HepG2 (cell line): ENCODE results near the gene DBN1. TPM values are rescaled to one million over a fixed set of nuclear protein-coding genes. Genes with fewer than 3 reads are reported as not detected.

Experiments used
- ATAC-seq: fragments of 200-7000 bp; cut with Tn5 transposase; 3 replicates; pipeline ENCODE4 v1.9.1; 2020; ENCODE audit warnings: mild to moderate bottlenecking, moderate library complexity
- BruUV-seq: library from RNA; stranded (reverse); fragments of 400-500 nt; replicated peaks from 2 replicates; lab custom pipeline; 2021; lab: Mats Ljungman, UMichigan
- CTCF ChIA-PET: fragments of 300-600 bp; formaldehyde crosslinking; extraction: SDS; loops from one replicate; lab custom pipeline; 2021; ENCODE audit warnings: low total read pairs, inconsistent platforms, low intra/inter-chr PET ratio; lab: Yijun Ruan, JAX
- POLR2A ChIA-PET: fragments of 350-600 bp; sonication (Branson Sonifier 250); formaldehyde crosslinking; loops from one replicate; lab custom pipeline; 2020; ENCODE audit warnings: antibody characterized with exemption, inconsistent platforms; lab: Yijun Ruan, JAX
- DNase-seq: peaks from one replicate; pipeline ENCODE4 v3.0.0-alpha.2; 2015; ENCODE audit warnings: low spot score
- FAIRE-seq: peaks from 3 replicates; lab custom pipeline; 2011; peaks lifted over from hg19 to GRCh38; lab: Jason Lieb, UNC
- H2AFZ ChIP-seq: one replicate; pipeline ENCODE4 v1.6.1; 2011; ENCODE audit warnings: low read length, inconsistent platforms
- H3K27ac ChIP-seq: fragments of 300-600 bp; 3 replicates; pipeline ENCODE4 v1.8.0; 2011; ENCODE audit warnings: mixed run types, mild to moderate bottlenecking, mixed read lengths, low read length, inconsistent platforms; ENCODE audit not compliant: insufficient read depth; ENCODE audit errors: extremely low read length
- H3K27me3 ChIP-seq, 2 experiments: fragments of 200-600 bp in 1 of 2; 2 replicates in 1 of 2; 3 replicates in 1 of 2; pipeline versions ENCODE4 v1.6.0 to v1.8.0; 2011; ENCODE audit warnings: low read length in 2 of 2, mild to moderate bottlenecking in 2 of 2, moderate library complexity in 2 of 2, inconsistent platforms in 1 of 2; ENCODE audit not compliant: insufficient read depth in 2 of 2, control insufficient read depth in 1 of 2
- H3K36me3 ChIP-seq, 2 experiments: fragments of 200-600 bp in 1 of 2; replicated peaks in 1 of 2; 2 replicates in 1 of 2; 3 replicates in 1 of 2; pipeline versions ENCODE4 v1.5.1 to v1.8.0; 2011; ENCODE audit warnings: low read length in 2 of 2, inconsistent platforms in 1 of 2; ENCODE audit not compliant: insufficient read depth in 2 of 2, control insufficient read depth in 1 of 2
- H3K4me1 ChIP-seq: 2 replicates; pipeline ENCODE4 v1.5.1; 2012; ENCODE audit warnings: low read length, inconsistent platforms; ENCODE audit not compliant: insufficient read depth
- H3K4me2 ChIP-seq: 2 replicates; pipeline ENCODE4 v1.6.0; 2011; ENCODE audit warnings: low read depth, low read length, inconsistent platforms
- H3K4me3 ChIP-seq, 3 experiments: fragments of 200-600 bp in 1 of 3; sonication (generic), shearing (Covaris generic) in 1 of 3; replicated peaks in 1 of 3; 2 replicates each; pipeline ENCODE4 v1.5.1; 2011 to 2016; ENCODE audit warnings: low read length in 3 of 3, inconsistent platforms in 2 of 3, low read depth in 2 of 3, mild to moderate bottlenecking in 2 of 3, control low read depth in 1 of 3, mixed read lengths in 1 of 3; ENCODE audit not compliant: insufficient read depth in 1 of 3
- H3K79me2 ChIP-seq: one replicate; pipeline ENCODE4 v1.6.1; 2011; ENCODE audit warnings: low read length, inconsistent platforms; ENCODE audit not compliant: insufficient read depth
- H3K9ac ChIP-seq: 2 replicates; pipeline ENCODE4 v1.6.0; 2011; ENCODE audit warnings: mild to moderate bottlenecking, low read depth, low read length, inconsistent platforms; ENCODE audit not compliant: insufficient read depth
- H3K9me3 ChIP-seq: 2 replicates; pipeline ENCODE4 v1.5.1; 2012; ENCODE audit warnings: mild to moderate bottlenecking, low read length
- H4K20me1 ChIP-seq: 2 replicates; pipeline ENCODE4 v1.6.0; 2011; ENCODE audit warnings: inconsistent platforms, mild to moderate bottlenecking, low read length, moderate library complexity; ENCODE audit not compliant: insufficient read depth
- AGO1 ChIP-seq: fragments of 200-400 bp; formaldehyde crosslinking; IDR thresholded peaks from 2 replicates; pipeline ENCODE4 v1.6.1; 2017; ENCODE audit warnings: mild to moderate bottlenecking, low read depth, low read length, moderate library complexity; ENCODE audit not compliant: poor library complexity, severe bottlenecking
- AGO2 ChIP-seq: fragments of 200-400 bp; formaldehyde crosslinking; optimal IDR thresholded peaks from 2 replicates; pipeline ENCODE3; 2017; ENCODE audit warnings: mild to moderate bottlenecking, low read depth, low read length, moderate library complexity
- CBX1 ChIP-seq: IDR thresholded peaks from one replicate; pipeline ENCODE4 v1.6.1; 2016; ENCODE audit warnings: antibody characterized with exemption, low read depth
- FOXA1 ChIP-seq, 2 experiments: fragments of 450-650 bp in 1 of 2; sonication (generic) in 1 of 2; formaldehyde crosslinking in 1 of 2; IDR thresholded peaks; 2 replicates each; pipeline versions ENCODE4 v1.4.0 to v1.6.1; 2016 to 2020; ENCODE audit warnings: missing genetic modification reagents in 1 of 2
- HMGA1 ChIP-seq: sonication (generic); formaldehyde crosslinking; conservative IDR thresholded peaks from 2 replicates; pipeline ENCODE4 v1.4.0; 2020; ENCODE audit warnings: missing genetic modification reagents
- NFYB ChIP-seq: sonication (generic); formaldehyde crosslinking; IDR thresholded peaks from 2 replicates; pipeline ENCODE4 v1.4.0; 2020; ENCODE audit warnings: missing genetic modification reagents
- NFYC ChIP-seq: IDR thresholded peaks from 2 replicates; pipeline ENCODE4 v1.6.1; 2016; ENCODE audit warnings: missing genetic modification reagents, missing compliant biosample characterization
- RBFOX2 ChIP-seq: fragments of 200-400 bp; formaldehyde crosslinking; IDR thresholded peaks from 2 replicates; pipeline ENCODE4 v1.6.1; 2017; ENCODE audit warnings: low read depth, mild to moderate bottlenecking, low read length
- ZC3H13 ChIP-seq: sonication (generic); formaldehyde crosslinking; IDR thresholded peaks from 2 replicates; pipeline ENCODE4 v1.8.1; 2023; ENCODE audit warnings: mild to moderate bottlenecking, missing genetic modification reagents, moderate library complexity
- ZFX ChIP-seq: sonication (generic); formaldehyde crosslinking; IDR thresholded peaks from 2 replicates; pipeline ENCODE4 v1.4.0; 2020; ENCODE audit warnings: mild to moderate bottlenecking, low read depth, missing genetic modification reagents, moderate library complexity
- ZKSCAN8 ChIP-seq: IDR thresholded peaks from 2 replicates; pipeline ENCODE4 v1.6.1; 2016; ENCODE audit warnings: borderline replicate concordance, missing genetic modification reagents, missing compliant biosample characterization
- ZNF510 ChIP-seq: sonication (generic); formaldehyde crosslinking; IDR thresholded peaks from 2 replicates; pipeline ENCODE4 v1.4.0; 2020; ENCODE audit warnings: low read depth, mild to moderate bottlenecking, missing genetic modification reagents
- WGBS: methylation state at CpG from one replicate; pipeline ENCODE4 v1.1.6; 2017; ENCODE audit warnings: low lambda C conversion rate; 5-methylcytosine and 5-hydroxymethylcytosine counted together
- in situ Hi-C: cut with HindIII; loops from 2 replicates; pipeline ENCODE4 v1.10.0; 2017; ENCODE audit warnings: low pct_unique_long_range_greater_than_20kb; ENCODE audit not compliant: extremely low pct_ligation_motif_present
- intact Hi-C: fragments of 100-400 bp; cut with micrococcal nuclease; formaldehyde crosslinking; loops from one replicate; pipeline ENCODE4 v1.10.0; 2022; ENCODE audit not compliant: unreplicated experiment
- polyA plus RNA-seq, 8 experiments: library from polyadenylated mRNA; depleted of rRNA in 3 of 8; stranded (reverse) in 7 of 8; unstranded in 1 of 8; fragments of >200 nt; fragmentation: Illumina TruSeq in 4 of 8; extraction: Trizol in 4 of 8; gene quantifications; 2 replicates each; pipeline versions ENCODE4 v1.2.1 to v1.2.3, GENCODE V29; 2011 to 2016; ENCODE audit warnings: low read depth in 4 of 8, missing spikeins in 1 of 8, mixed read lengths in 1 of 8; ENCODE audit not compliant: insufficient read depth in 1 of 8
- total RNA-seq, 5 experiments: library from RNA; depleted of rRNA; stranded (reverse); fragments of >200 nt; fragmentation: Illumina TruSeq; extraction: Trizol; gene quantifications; 2 replicates each; pipeline ENCODE4 v1.2.3, GENCODE V29; 2016; ENCODE audit warnings: low read depth in 1 of 5
- TF ChIP-seq, protein P1 (sequence below), 2 experiments: sonication (generic) in 1 of 2; formaldehyde crosslinking in 1 of 2; IDR thresholded peaks; 2 replicates each; pipeline versions ENCODE4 v1.5.1 to v1.6.1; 2011 to 2020; ENCODE audit warnings: borderline replicate concordance in 1 of 2, low read depth in 1 of 2, low read length in 1 of 2, mild to moderate bottlenecking in 1 of 2, missing genetic modification reagents in 1 of 2, moderate library complexity in 1 of 2

Gene DBN1
- total and polyA plus RNA-seq, 2 of the 13 experiments (the other 11 are each of a cell fraction or from before 2014, with no cell fraction given) = 27.0 to 37.3 TPM

DNA sequence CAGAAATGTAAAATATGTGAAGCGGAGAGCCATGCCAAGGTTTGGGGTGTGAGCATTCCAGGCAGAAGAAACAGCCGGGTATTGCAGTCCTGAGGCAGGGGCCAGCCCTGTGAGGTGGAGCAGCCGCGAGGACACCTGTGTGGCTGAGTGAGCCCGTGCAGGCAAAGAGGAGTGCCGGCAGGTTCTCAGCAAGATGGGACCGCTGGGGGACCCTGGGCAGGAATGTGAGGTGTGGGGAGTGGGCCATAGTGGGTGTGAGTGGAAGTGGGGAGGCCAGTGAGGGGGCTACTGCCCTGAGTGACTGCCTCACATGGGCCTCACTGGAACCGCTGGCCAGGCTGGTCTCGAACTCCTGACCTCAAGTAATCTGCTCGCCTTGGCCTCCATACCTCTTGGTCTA, 35.0 kb downstream of the DBN1 start:
- CTCF ChIA-PET = no interaction called here
- in situ Hi-C loops = no loop called here
- POLR2A ChIA-PET = interaction anchor here (1.3 to 2.6 kb wide), 2 partner anchors 9 to 12 kb away, joined by 3 to 6 read pairs; partner anchors contain the start of gene GRK6
- no TSS peak for BruUV-seq
- H3K27me3 ChIP-seq = no peaks in the 10 kb centered on the region
- H3K4me2 ChIP-seq = no peak overlapping the region
- 98% methylated on average over 10 of the region's 10 CpGs for WGBS
- H3K4me1 ChIP-seq = peaks cover 35% of the 10 kb centered on the region
- intact Hi-C loops = no loop called here
- H3K36me3 ChIP-seq = peaks cover 14 to 23% of the 10 kb centered on the region in 2 experiments; a peak in 4 of 5 replicates
- H3K9ac ChIP-seq = no peak overlapping the region
- ATAC-seq (no peak), DNase-seq (no peak)
- H3K4me3 ChIP-seq = no peak overlapping the region
- H4K20me1 ChIP-seq = no peaks in the 10 kb centered on the region
- H3K9me3 ChIP-seq = no peaks in the 10 kb centered on the region
- no peak overlapping the region for H2AFZ ChIP-seq
- H3K27ac ChIP-seq = no peak overlapping the region
- peak; percentile 93 for TF ChIP-seq AGO2
- no peak for TF ChIP-seq ZNF510 (CRISPR knock-in tag)
- TF ChIP-seq RBFOX2 = peak; percentile 53; the same call in 1 of the 2 replicates
- peak; percentile 27 for TF ChIP-seq AGO1
- no peak for TF ChIP-seq ZFX (CRISPR knock-in tag)
- TF ChIP-seq ZKSCAN8 (CRISPR knock-in tag) = no peak
- no peak for TF ChIP-seq HMGA1 (CRISPR knock-in tag)
- TF ChIP-seq CBX1 = no peak
- TF ChIP-seq, all 625 proteins: peak for 3
- no peak for FAIRE-seq
- no peaks in the 10 kb centered on the region for H3K79me2 ChIP-seq

DNA sequence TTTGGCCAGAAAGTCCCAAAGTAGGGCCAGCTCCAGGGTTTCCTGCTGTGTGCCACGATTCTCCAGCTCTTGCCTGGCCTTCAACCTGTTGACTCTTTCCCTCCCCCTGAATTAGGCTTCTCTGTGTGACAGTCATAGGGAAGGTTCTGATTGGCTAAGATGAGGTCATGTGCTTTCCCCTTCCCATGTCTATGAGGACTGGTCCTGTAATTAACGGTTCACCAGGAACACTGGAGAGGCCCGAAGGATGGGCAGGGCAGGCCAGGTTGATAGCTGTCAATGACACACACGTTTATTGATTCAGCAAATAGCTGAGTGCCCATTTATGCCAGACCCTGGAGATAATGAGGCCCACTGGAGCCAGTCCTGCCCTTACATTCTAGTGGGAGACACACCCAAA, 35.8 kb downstream of the DBN1 start:
- Histone ChIP-seq H3K27ac (no peak overlapping the region), H3K79me2 (no peaks in the 10 kb centered on the region), H3K4me2 (no peak overlapping the region), H4K20me1 (no peaks in the 10 kb centered on the region), H3K9me3 (no peaks in the 10 kb centered on the region), H3K36me3 (peaks cover 16 to 28% of the 10 kb centered on the region in 2 experiments; a peak in 4 of 5 replicates), H3K4me3 (no peak overlapping the region), H2AFZ (no peak overlapping the region), H3K27me3 (no peaks in the 10 kb centered on the region), H3K4me1 (peaks cover 35% of the 10 kb centered on the region), H3K9ac (no peak overlapping the region)
- in situ Hi-C loops = no loop called here
- 68% methylated on average over 3 of the region's 4 CpGs for WGBS
- CTCF ChIA-PET = no interaction called here
- intact Hi-C loops = no loop called here
- TF ChIP-seq ZC3H13 (no peak), FOXA1 (IDR thresholded peaks at IDR 0.05) (no peak), FOXA1 (CRISPR knock-in tag; IDR thresholded peaks at IDR 0.05) (peak; percentile 14; the same call in 1 of the 2 replicates), NFYC (peak; percentile 61), NFYB (peak; percentile 61)
- TF ChIP-seq, protein P1, sequence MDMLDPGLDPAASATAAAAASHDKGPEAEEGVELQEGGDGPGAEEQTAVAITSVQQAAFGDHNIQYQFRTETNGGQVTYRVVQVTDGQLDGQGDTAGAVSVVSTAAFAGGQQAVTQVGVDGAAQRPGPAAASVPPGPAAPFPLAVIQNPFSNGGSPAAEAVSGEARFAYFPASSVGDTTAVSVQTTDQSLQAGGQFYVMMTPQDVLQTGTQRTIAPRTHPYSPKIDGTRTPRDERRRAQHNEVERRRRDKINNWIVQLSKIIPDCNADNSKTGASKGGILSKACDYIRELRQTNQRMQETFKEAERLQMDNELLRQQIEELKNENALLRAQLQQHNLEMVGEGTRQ (IDR thresholded peaks at IDR 0.05; ENCODE audit: low read depth, low read length) = peak; percentile 35; the same call in 1 of the 2 replicates
- TF ChIP-seq, protein P1 (CRISPR knock-in tag; IDR thresholded peaks at IDR 0.05; ENCODE audit: borderline replicate concordance) = no peak
- no peak for FAIRE-seq
- POLR2A ChIA-PET = interaction anchor here (1.1 to 2.6 kb wide), 3 partner anchors 10 to 17 kb away, joined by 3 to 7 read pairs (median 6); partner anchors contain the start of gene GRK6
- no peak for DNase-seq
- TSS peak; percentile 27 for BruUV-seq
- ATAC-seq = no peak
